Left ventricle myocardium inferior (tissue), 1 donor: ENCODE measurements around the gene SRPX. TPM values are rescaled to one million over a fixed set of nuclear protein-coding genes. Genes with fewer than 3 reads are reported as not detected.

Experiments
- DNase-seq: peaks from one replicate; pipeline ENCODE4 v3.0.0-alpha.2; 2020
- H3K27ac ChIP-seq: fragments of 200-600 bp; replicated peaks from 2 replicates; pipeline ENCODE4 v1.8.0; 2021
- H3K27me3 ChIP-seq: fragments of 200-600 bp; 2 replicates; pipeline ENCODE4 v1.8.0; 2021; ENCODE audit warnings: low read depth
- H3K36me3 ChIP-seq: fragments of 200-600 bp; 2 replicates; pipeline ENCODE4 v1.8.0; 2021
- H3K4me1 ChIP-seq: fragments of 200-600 bp; 2 replicates; pipeline ENCODE4 v1.8.0; 2021
- H3K4me3 ChIP-seq: fragments of 200-600 bp; 2 replicates; pipeline ENCODE4 v1.8.0; 2021; ENCODE audit warnings: mild to moderate bottlenecking, moderate library complexity
- H3K9me3 ChIP-seq: fragments of 200-600 bp; replicated peaks from 2 replicates; pipeline ENCODE4 v1.8.0; 2021
- CTCF ChIP-seq: fragments of 200-600 bp; IDR thresholded peaks from 2 replicates; pipeline ENCODE4 v1.8.0; 2021; ENCODE audit warnings: antibody characterized with exemption, mild to moderate bottlenecking, borderline replicate concordance
- intact Hi-C: fragments of 100-400 bp; cut with micrococcal nuclease; formaldehyde crosslinking; loops from one replicate; pipeline ENCODE4 v1.11.0; 2022
- total RNA-seq: library from RNA; stranded (reverse); fragmentation: NEBNext Ultra II Directional; extraction: Animal tissue kit (Norgen Biotek cat#: 25700); gene quantifications from one replicate; pipeline ENCODE4 v1.2.1, GENCODE V29; 2021
- donor health status: DM: no; HTN: yes; CAD: no; lungs with severe emphysema.

Gene SRPX
- total RNA-seq, 1 donor from 2014 or later = 55.9 TPM

DNA sequence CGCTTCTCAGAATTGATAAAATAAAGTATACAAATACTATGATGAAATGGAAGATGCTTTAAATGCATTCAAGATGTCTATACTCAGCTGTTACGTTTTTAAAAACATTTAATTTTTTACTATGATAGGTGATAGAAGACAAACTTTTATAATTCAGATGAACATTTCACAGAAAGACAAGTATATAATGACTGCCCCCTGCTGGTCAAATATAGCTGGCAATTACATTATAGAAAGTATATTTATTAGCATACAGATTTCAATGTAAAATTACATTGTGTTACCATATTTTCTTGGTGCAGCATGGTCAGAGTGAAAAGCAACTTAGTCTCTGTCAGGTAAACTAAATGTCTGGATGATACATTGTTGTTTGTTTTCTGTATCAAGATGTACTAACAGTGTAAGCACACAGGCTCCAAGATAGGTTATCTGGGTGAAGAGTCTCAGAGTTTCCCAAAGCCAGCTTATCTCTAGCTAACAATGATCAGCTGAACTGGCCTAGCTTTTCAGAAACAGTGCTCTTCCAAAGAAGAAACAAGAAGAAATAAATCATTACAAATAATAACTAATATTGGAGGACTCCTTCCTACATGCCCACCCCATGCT is 54.1 kb downstream of the SRPX start:
- intact Hi-C loops = loop anchor here (5.0 kb wide), 1 partner anchor 239 kb away; no protein-coding TSS in a partner anchor
- H3K9me3 ChIP-seq = no peaks in the 10 kb centered on the region

DNA sequence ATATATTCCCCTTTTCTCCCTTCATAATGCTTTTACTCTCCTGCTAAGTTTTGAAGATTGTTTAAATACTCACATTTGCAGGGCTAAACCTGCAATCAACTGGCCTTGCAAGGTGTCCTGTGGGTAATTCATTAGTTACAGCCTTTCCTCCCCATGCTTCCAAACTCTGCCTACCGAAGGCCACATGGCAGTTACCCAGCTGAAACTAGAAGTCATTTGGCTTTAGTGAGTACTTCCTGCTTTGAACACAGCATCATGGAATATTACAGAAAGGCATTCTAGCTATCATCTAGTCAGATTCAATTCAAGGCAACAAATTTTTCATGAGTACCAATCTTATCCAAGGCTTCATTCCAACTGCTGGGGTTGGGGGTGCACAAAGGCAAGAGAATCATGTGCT is 55.6 kb downstream of the SRPX start:
- intact Hi-C loops = loop anchor here (5.0 kb wide), 1 partner anchor 238 kb away; no protein-coding TSS in a partner anchor
- Histone ChIP-seq H3K27me3 (no peaks in the 10 kb centered on the region), H3K36me3 (peaks cover 2% of the 10 kb centered on the region), H3K4me1 (no peaks in the 10 kb centered on the region), H3K27ac (no peak overlapping the region), H3K4me3 (no peak overlapping the region), H3K9me3 (no peaks in the 10 kb centered on the region)
- TF ChIP-seq CTCF = no peak
- no peak for DNase-seq

More for the DNA sequence above, 54.1 kb downstream of the SRPX start:
- no peaks in the 10 kb centered on the region for H3K4me1 ChIP-seq
- no peaks in the 10 kb centered on the region for H3K36me3 ChIP-seq
- no peak for DNase-seq
- TF ChIP-seq CTCF = peak; percentile 61
- no peaks in the 10 kb centered on the region for H3K27me3 ChIP-seq
- no peak overlapping the region for H3K4me3 ChIP-seq
- H3K27ac ChIP-seq = no peak overlapping the region

DNA sequence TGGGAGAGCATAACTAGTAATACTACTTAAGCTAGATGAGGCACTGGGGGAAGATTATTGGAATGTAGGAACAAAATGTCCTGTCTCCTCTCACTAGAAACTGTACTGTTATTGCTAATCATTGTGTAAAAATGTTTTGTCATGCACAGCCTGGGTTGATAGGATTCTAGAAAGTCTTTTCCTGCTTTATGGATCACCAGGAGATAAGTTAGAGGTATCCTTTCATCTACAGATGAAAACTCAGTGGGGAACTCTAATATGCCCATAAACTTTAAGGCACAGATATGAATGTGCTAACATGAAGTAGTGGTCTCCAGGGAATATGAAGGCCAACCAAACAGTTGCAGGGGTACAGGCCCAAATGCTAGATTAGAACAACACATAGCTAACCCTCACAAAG is 57.5 kb downstream of the SRPX start:
- Histone ChIP-seq H3K4me1 (no peaks in the 10 kb centered on the region), H3K4me3 (no peak overlapping the region), H3K27ac (no peak overlapping the region), H3K9me3 (no peaks in the 10 kb centered on the region), H3K27me3 (no peaks in the 10 kb centered on the region), H3K36me3 (peaks cover 5% of the 10 kb centered on the region)
- DNase-seq = no peak
- intact Hi-C loops = no loop called here
- TF ChIP-seq CTCF = no peak

- no peak for TF ChIP-seq CTCF
- intact Hi-C loops = no loop called here
- Histone ChIP-seq H3K27me3 (no peaks in the 10 kb centered on the region), H3K4me1 (no peaks in the 10 kb centered on the region), H3K36me3 (peaks cover 12% of the 10 kb centered on the region), H3K9me3 (no peaks in the 10 kb centered on the region), H3K27ac (no peak overlapping the region), H3K4me3 (no peak overlapping the region)
- no peak for DNase-seq
These were observed 63.8 kb downstream of the SRPX start for GRCh38 chrX:38156838-38157237.

GRCh38 chrX:38154818-38155217 is 65.9 kb downstream of the SRPX start:
- H3K4me1 ChIP-seq = no peaks in the 10 kb centered on the region
- H3K27me3 ChIP-seq = no peaks in the 10 kb centered on the region
- TF ChIP-seq CTCF = no peak
- no peak overlapping the region for H3K4me3 ChIP-seq
- no peaks in the 10 kb centered on the region for H3K9me3 ChIP-seq
- H3K36me3 ChIP-seq = peaks cover 8% of the 10 kb centered on the region
- intact Hi-C loops = no loop called here
- no peak for DNase-seq
- no peak overlapping the region for H3K27ac ChIP-seq
